Measurements from ENCODE around the gene RASSF1. TPM values are rescaled to one million over a fixed set of nuclear protein-coding genes. Genes with fewer than 3 reads are reported as not detected.
"Not testable (repeated sequence)": the region's sequence is repeated elsewhere in the genome, so short reads cannot be mapped to it uniquely, and the experiment has no call there.

Gene RASSF1
- total RNA-seq, 2 experiments from 2014 or later, result 68.0 to 71.2 TPM

DNA sequence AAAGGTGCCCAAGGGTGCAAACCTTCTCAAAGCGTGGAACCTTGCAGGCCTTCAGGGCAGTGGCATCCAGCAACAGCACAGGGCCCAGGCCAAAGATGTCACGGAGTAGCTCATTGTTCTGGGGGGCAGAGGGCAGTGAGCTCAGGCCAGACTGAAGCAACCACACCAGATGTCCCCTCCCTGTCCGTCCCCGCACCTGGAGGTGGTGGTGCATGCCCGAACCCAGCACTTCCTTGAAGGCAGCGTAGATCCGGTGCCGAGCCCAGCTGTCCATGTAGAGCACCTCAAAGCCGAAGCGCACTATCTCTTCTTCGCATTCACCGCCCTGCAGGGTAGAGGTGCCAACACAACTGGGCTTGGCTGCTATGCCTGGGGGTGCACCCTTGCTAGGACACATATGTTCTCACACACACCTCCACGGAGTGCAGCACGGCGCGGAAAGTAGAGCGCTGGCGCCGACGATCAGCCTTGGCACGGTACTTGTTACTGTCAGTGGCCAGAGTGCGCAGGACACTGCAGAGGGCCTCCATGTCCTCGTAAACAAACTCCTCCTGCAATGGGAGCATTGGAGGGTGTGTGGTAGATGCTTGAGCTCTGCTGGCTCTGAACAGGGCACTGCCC, 52.1 kb downstream of the RASSF1 start:
- TF ChIP-seq, protein P1, sequence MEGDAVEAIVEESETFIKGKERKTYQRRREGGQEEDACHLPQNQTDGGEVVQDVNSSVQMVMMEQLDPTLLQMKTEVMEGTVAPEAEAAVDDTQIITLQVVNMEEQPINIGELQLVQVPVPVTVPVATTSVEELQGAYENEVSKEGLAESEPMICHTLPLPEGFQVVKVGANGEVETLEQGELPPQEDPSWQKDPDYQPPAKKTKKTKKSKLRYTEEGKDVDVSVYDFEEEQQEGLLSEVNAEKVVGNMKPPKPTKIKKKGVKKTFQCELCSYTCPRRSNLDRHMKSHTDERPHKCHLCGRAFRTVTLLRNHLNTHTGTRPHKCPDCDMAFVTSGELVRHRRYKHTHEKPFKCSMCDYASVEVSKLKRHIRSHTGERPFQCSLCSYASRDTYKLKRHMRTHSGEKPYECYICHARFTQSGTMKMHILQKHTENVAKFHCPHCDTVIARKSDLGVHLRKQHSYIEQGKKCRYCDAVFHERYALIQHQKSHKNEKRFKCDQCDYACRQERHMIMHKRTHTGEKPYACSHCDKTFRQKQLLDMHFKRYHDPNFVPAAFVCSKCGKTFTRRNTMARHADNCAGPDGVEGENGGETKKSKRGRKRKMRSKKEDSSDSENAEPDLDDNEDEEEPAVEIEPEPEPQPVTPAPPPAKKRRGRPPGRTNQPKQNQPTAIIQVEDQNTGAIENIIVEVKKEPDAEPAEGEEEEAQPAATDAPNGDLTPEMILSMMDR (IDR thresholded peaks at IDR 0.05), result no peak

GRCh38 chr3:50287262-50287661, 53.4 kb downstream of the RASSF1 start:
- peak in 1 of 14 experiments; percentile 10 for DNase-seq
- Mint-ChIP-seq H3K4me3 (no peak overlapping the region), H3K27me3 (no peaks in the 10 kb centered on the region), H3K36me3 (ENCODE audit: low read depth) (peaks cover 28% of the 10 kb centered on the region), H3K9me3 (no peaks in the 10 kb centered on the region), H3K4me1 (ENCODE audit: low read depth) (peaks cover 9% of the 10 kb centered on the region), H3K27ac (no peak overlapping the region)
- Histone ChIP-seq H3K36me3 (ENCODE audit: insufficient read depth, low read length) (peaks cover 36% of the 10 kb centered on the region), H3K27ac (ENCODE audit: low read depth in 1 of 2, low read length in 2 of 2) (no peak overlapping the region), H3K9me3 (ENCODE audit: control insufficient read depth in 1 of 2, insufficient read depth in 1 of 2, low read length in 2 of 2) (no peaks in the 10 kb centered on the region), H3K4me3 (ENCODE audit: low read length) (no peak overlapping the region), H3K4me1 (ENCODE audit: insufficient read depth, low read length) (peaks cover 17% of the 10 kb centered on the region), H3K27me3 (ENCODE audit: control insufficient read depth in 1 of 2, insufficient read depth in 2 of 2, low read length in 2 of 2) (no peaks in the 10 kb centered on the region)
- POLR2A ChIA-PET, result no interaction called here
- intact Hi-C loops (cut with DNase I, micrococcal nuclease), result no loop called here
- TF ChIP-seq, protein P1 (IDR thresholded peaks at IDR 0.05), result no peak
- ATAC-seq (ENCODE audit: poor library complexity), result no peak
- CTCF ChIA-PET, result interaction anchor here (1.8 kb wide), 1 partner anchor 13 kb away, joined by 3 read pairs; no protein-coding TSS in a partner anchor

More for the DNA sequence above, 52.1 kb downstream of the RASSF1 start:
- intact Hi-C loops (cut with DNase I, micrococcal nuclease), result no loop called here
- Mint-ChIP-seq H3K27ac (no peak overlapping the region), H3K36me3 (ENCODE audit: low read depth) (peaks cover 32% of the 10 kb centered on the region), H3K9me3 (no peaks in the 10 kb centered on the region), H3K4me3 (no peak overlapping the region), H3K27me3 (no peaks in the 10 kb centered on the region), H3K4me1 (ENCODE audit: low read depth) (peaks cover 20% of the 10 kb centered on the region)
- Histone ChIP-seq H3K4me3 (ENCODE audit: low read length) (no peak overlapping the region), H3K27me3 (ENCODE audit: control insufficient read depth in 1 of 2, insufficient read depth in 2 of 2, low read length in 2 of 2) (no peaks in the 10 kb centered on the region), H3K9me3 (ENCODE audit: control insufficient read depth in 1 of 2, insufficient read depth in 1 of 2, low read length in 2 of 2) (no peaks in the 10 kb centered on the region), H3K36me3 (ENCODE audit: insufficient read depth, low read length) (peaks cover 36% of the 10 kb centered on the region), H3K4me1 (ENCODE audit: insufficient read depth, low read length) (peaks cover 24% of the 10 kb centered on the region), H3K27ac (ENCODE audit: low read depth in 1 of 2, low read length in 2 of 2) (no peak overlapping the region)
- peak in 1 of 14 experiments; percentile 25 for DNase-seq
- ATAC-seq (ENCODE audit: poor library complexity), result no peak
- ChIA-PET POLR2A (interaction anchor here (1.6 kb wide), 1 partner anchor 62 kb away, joined by 4 read pairs; the partner anchor contains the start of genes CYB561D2 and NPRL2), CTCF (interaction anchor here (1.8 kb wide), 1 partner anchor 14 kb away, joined by 3 read pairs; no protein-coding TSS in a partner anchor)

DNA sequence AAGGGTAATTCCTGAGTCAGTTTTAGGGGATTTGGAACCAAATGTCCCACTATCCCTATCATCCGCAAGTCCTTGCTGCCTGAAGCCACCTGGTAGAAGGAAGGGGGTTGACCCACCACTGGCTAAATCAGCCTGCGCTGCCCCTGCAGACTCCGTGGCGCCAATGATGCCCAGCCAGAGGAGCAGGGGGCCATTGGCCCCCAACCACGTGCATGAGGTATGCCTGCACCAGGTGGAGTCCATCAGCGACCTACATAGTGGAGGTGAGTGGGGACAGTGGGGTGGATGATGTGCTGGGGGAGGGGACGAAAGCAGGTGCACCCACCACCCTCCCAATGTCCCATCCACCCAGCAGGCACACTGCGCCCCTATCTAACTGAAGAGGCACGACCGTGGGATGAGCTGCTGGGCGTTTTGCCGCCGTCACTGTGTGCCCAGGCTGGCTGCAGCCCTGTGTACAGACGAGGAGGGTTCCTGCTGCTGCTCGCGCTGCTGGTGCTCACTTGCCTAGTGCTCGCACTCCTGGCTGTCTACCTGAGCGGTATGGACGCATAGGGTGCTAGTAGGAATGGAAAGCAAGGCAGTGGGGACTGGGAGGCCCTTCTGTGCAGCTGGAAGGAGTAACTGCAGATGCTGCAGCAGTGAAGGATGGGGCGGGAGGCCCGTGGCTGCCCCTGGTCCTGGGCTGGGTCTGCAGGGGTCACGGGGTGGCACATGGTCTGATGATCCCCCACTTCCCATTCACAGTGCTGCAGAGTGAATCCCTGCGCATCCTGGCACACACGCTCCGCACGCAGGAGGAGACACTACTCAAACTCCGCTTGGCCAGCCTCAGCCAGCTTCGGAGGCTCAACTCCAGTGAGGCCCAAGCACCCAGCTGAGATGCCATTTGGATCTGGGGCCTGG, 54.1 kb downstream of the RASSF1 start:
- ChIA-PET POLR2A (no interaction called here), CTCF (no interaction called here)
- H3K27me3 ChIP-seq (ENCODE audit: control insufficient read depth in 1 of 2, insufficient read depth in 2 of 2, low read length in 2 of 2), result no peaks in the 10 kb centered on the region
- TF ChIP-seq, protein P1 (IDR thresholded peaks at IDR 0.05), result no peak
- H3K27ac Mint-ChIP-seq, result no peak overlapping the region
- no peaks in the 10 kb centered on the region for H3K9me3 Mint-ChIP-seq
- peaks cover 27% of the 10 kb centered on the region for H3K36me3 Mint-ChIP-seq (ENCODE audit: low read depth)
- ATAC-seq (ENCODE audit: poor library complexity) (no peak), DNase-seq (peak in 1 of 14 experiments; percentile 17)
- H3K4me3 ChIP-seq (ENCODE audit: low read length), result no peak overlapping the region
- no peaks in the 10 kb centered on the region for H3K27me3 Mint-ChIP-seq
- peaks cover 5% of the 10 kb centered on the region for H3K4me1 Mint-ChIP-seq (ENCODE audit: low read depth)
- peaks cover 13% of the 10 kb centered on the region for H3K4me1 ChIP-seq (ENCODE audit: insufficient read depth, low read length)
- no peak overlapping the region for H3K4me3 Mint-ChIP-seq
- H3K9me3 ChIP-seq (ENCODE audit: control insufficient read depth in 1 of 2, insufficient read depth in 1 of 2, low read length in 2 of 2), result no peaks in the 10 kb centered on the region
- H3K27ac ChIP-seq (ENCODE audit: low read depth in 1 of 2, low read length in 2 of 2), result no peak overlapping the region
- intact Hi-C loops (cut with DNase I, micrococcal nuclease), result no loop called here
- H3K36me3 ChIP-seq (ENCODE audit: insufficient read depth, low read length), result peaks cover 36% of the 10 kb centered on the region

GRCh38 chr3:50284121-50284520, 56.5 kb downstream of the RASSF1 start:
- POLR2A ChIA-PET, result interaction anchor here (1.1 kb wide), 1 partner anchor 15 kb away, joined by 4 read pairs; the partner anchor contains the start of genes HYAL3 and NAA80
- H3K9me3 Mint-ChIP-seq; H3K4me3 Mint-ChIP-seq; H3K9me3 ChIP-seq (ENCODE audit: control insufficient read depth in 1 of 2, insufficient read depth in 1 of 2, low read length in 2 of 2); H3K27me3 ChIP-seq (ENCODE audit: control insufficient read depth in 1 of 2, insufficient read depth in 2 of 2, low read length in 2 of 2); H3K27ac Mint-ChIP-seq; ATAC-seq (ENCODE audit: poor library complexity); H3K4me1 ChIP-seq (ENCODE audit: insufficient read depth, low read length); H3K27me3 Mint-ChIP-seq; H3K4me3 ChIP-seq (ENCODE audit: low read length); H3K27ac ChIP-seq (ENCODE audit: low read depth in 1 of 2, low read length in 2 of 2); intact Hi-C loops (cut with DNase I, micrococcal nuclease); H3K4me1 Mint-ChIP-seq (ENCODE audit: low read depth); DNase-seq: not testable (repeated sequence)
- CTCF ChIA-PET, result interaction anchor here (1.2 kb wide), 1 partner anchor 9 kb away, joined by 4 read pairs; no protein-coding TSS in a partner anchor
- peaks cover 18% of the 10 kb centered on the region for H3K36me3 Mint-ChIP-seq (ENCODE audit: low read depth)
- H3K36me3 ChIP-seq (ENCODE audit: insufficient read depth, low read length), result peaks cover 21% of the 10 kb centered on the region

Data from CD4-positive, alpha-beta T cell (primary cell).